ENCODE results near the gene MID1. TPM values are rescaled to one million over a fixed set of nuclear protein-coding genes. Genes with fewer than 3 reads are reported as not detected.

MID1 gene
- total RNA-seq, 1 experiment from 2014 or later, result 12.5 TPM

GRCh38 chrX:10427249-10427648, 193.1 kb downstream of the MID1 start:
- in situ Hi-C loops (cut with HindIII; ENCODE audit: low pct_unique_long_range_greater_than_20kb, low sequenced_read_pairs), result no loop called here

GRCh38 chrX:10423716-10424115, 196.7 kb downstream of the MID1 start:
- in situ Hi-C loops (cut with HindIII; ENCODE audit: low pct_unique_long_range_greater_than_20kb, low sequenced_read_pairs), result no loop called here
- no peak for DNase-seq (ENCODE audit: low read depth)

More at GRCh38 chrX:10427249-10427648, 193.1 kb downstream of the MID1 start:
- no peak for DNase-seq (ENCODE audit: low read depth)

- DNase-seq (ENCODE audit: low read depth), result no peak
- in situ Hi-C loops (cut with HindIII; ENCODE audit: low pct_unique_long_range_greater_than_20kb, low sequenced_read_pairs), result no loop called here
Observed at GRCh38 chrX:10420134-10420533, 200.3 kb downstream of the MID1 start.

- in situ Hi-C loops (cut with HindIII; ENCODE audit: low pct_unique_long_range_greater_than_20kb, low sequenced_read_pairs), result no loop called here
- DNase-seq (ENCODE audit: low read depth), result no peak
Observed at GRCh38 chrX:10416424-10416823, 204.0 kb downstream of the MID1 start.

GRCh38 chrX:10415306-10416001, 204.9 kb downstream of the MID1 start:
- peak; percentile 70 for DNase-seq (ENCODE audit: low read depth)
- in situ Hi-C loops (cut with HindIII; ENCODE audit: low pct_unique_long_range_greater_than_20kb, low sequenced_read_pairs), result no loop called here

- in situ Hi-C loops (cut with HindIII; ENCODE audit: low pct_unique_long_range_greater_than_20kb, low sequenced_read_pairs), result no loop called here
Observed at GRCh38 chrX:10414862-10415261, 205.5 kb downstream of the MID1 start.

GRCh38 chrX:10414156-10414824, 206.1 kb downstream of the MID1 start:
- no peak for DNase-seq (ENCODE audit: low read depth)
- in situ Hi-C loops (cut with HindIII; ENCODE audit: low pct_unique_long_range_greater_than_20kb, low sequenced_read_pairs), result no loop called here

More at GRCh38 chrX:10414862-10415261, 205.5 kb downstream of the MID1 start:
- DNase-seq (ENCODE audit: low read depth), result peak; percentile 28

- in situ Hi-C loops (cut with HindIII; ENCODE audit: low pct_unique_long_range_greater_than_20kb, low sequenced_read_pairs), result no loop called here
- DNase-seq (ENCODE audit: low read depth), result no peak
Observed at GRCh38 chrX:10404436-10404835, 215.9 kb downstream of the MID1 start.

- in situ Hi-C loops (cut with HindIII; ENCODE audit: low pct_unique_long_range_greater_than_20kb, low sequenced_read_pairs), result no loop called here
Observed at GRCh38 chrX:10401239-10401638, 219.1 kb downstream of the MID1 start.

GRCh38 chrX:10399043-10399741, 221.2 kb downstream of the MID1 start:
- DNase-seq (ENCODE audit: low read depth), result no peak
- in situ Hi-C loops (cut with HindIII; ENCODE audit: low pct_unique_long_range_greater_than_20kb, low sequenced_read_pairs), result no loop called here

More at GRCh38 chrX:10401239-10401638, 219.1 kb downstream of the MID1 start:
- no peak for DNase-seq (ENCODE audit: low read depth)

GRCh38 chrX:10398215-10398614, 222.2 kb downstream of the MID1 start:
- DNase-seq (ENCODE audit: low read depth), result no peak
- in situ Hi-C loops (cut with HindIII; ENCODE audit: low pct_unique_long_range_greater_than_20kb, low sequenced_read_pairs), result no loop called here

GRCh38 chrX:10397349-10397748, 223.0 kb downstream of the MID1 start:
- DNase-seq (ENCODE audit: low read depth), result no peak
- in situ Hi-C loops (cut with HindIII; ENCODE audit: low pct_unique_long_range_greater_than_20kb, low sequenced_read_pairs), result no loop called here

- in situ Hi-C loops (cut with HindIII; ENCODE audit: low pct_unique_long_range_greater_than_20kb, low sequenced_read_pairs), result no loop called here
- no peak for DNase-seq (ENCODE audit: low read depth)
Observed at GRCh38 chrX:10395643-10396042, 224.7 kb downstream of the MID1 start.

All from Caki2 (cell line).